Stimulated activated effector memory CD8-positive, alpha-beta T cell treated with anti-CD3 and anti-CD28 coated beads, Interleukin-12 subunit alpha, Interleukin-12 subunit beta, amount 100 ng/mL, for 72 hours (primary cell): ENCODE results near the gene FBXO38.
A peak's percentile ranks its signal among the peaks of the same experiment; 100 is the strongest.

Experiments
- ATAC-seq: fragments of 150-1000 bp; cut with Tn5 transposase; 2 replicates; pipeline ENCODE4 v1.10.0; 2021
- DNase-seq, 2 donors: peaks; one replicate each; pipeline ENCODE4 v3.0.0; 2021 to 2022; ENCODE audit warnings: low spot score in 2 of 2
- H3K27ac Mint-ChIP-seq: one replicate; pipeline ENCODE4 v1.8.0; 2022; ENCODE audit warnings: mild to moderate bottlenecking, mixed read lengths
- H3K36me3 Mint-ChIP-seq: one replicate; pipeline ENCODE4 v1.8.0; 2022; ENCODE audit warnings: mild to moderate bottlenecking, mixed read lengths
- H3K4me1 Mint-ChIP-seq: one replicate; pipeline ENCODE4 v1.8.0; 2022; ENCODE audit warnings: mixed read lengths
- H3K4me3 Mint-ChIP-seq: one replicate; pipeline ENCODE4 v1.8.0; 2022; ENCODE audit warnings: mild to moderate bottlenecking, mixed read lengths
- H3K9me3 Mint-ChIP-seq: one replicate; pipeline ENCODE4 v1.8.0; 2022; ENCODE audit warnings: mixed read lengths

The FBXO38 gene

DNA sequence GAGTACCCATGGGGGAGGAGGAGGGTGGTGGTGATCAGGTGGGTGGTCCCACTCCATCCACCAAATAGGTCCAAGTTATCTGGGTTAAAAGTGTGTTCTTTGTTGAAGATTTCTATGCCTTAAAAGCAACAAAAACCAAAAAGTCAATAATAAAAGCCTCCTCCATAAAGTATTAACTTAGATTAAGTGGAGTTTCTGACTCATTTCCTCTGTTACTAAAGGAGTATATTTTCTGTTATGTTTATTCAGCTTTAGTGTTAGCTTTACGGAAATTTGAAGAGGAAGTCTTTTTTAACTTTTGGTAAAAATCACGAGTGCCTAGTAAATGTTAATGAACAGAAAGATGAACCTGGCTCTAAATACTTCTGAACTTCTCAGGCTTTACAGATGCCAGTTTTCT lies 17.8 kb downstream of the FBXO38 start:
- ATAC-seq (no peak), DNase-seq (no peak)
- Mint-ChIP-seq H3K4me1 (peaks cover 42% of the 10 kb centered on the region), H3K27ac (peak overlapping the region; percentile 79), H3K36me3 (peaks cover 100% of the 10 kb centered on the region), H3K9me3 (no peaks in the 10 kb centered on the region), H3K4me3 (no peak overlapping the region)

DNA sequence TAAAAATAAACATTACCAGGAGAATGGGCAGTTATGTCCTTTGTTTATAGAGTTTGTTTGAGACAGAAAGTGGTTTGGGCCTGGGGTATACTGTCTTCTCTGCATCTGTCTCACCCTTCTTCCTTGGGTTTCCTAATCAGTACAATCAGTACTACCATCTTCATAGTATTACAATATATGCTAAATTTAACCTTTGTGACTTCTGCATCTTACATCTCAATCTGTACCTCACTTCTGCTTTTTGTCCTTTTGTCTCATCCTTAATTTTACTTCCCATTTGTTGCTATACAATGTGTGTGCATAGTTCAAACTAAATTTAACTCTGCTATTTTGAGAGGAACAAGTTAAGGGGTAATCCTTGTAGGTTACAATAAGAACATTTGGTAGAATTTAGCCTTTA lies 19.6 kb downstream of the FBXO38 start:
- Mint-ChIP-seq H3K36me3 (peaks cover 100% of the 10 kb centered on the region), H3K27ac (peak overlapping the region; percentile 24), H3K4me3 (no peak overlapping the region), H3K4me1 (peaks cover 42% of the 10 kb centered on the region), H3K9me3 (no peaks in the 10 kb centered on the region)
- no peak for ATAC-seq
- DNase-seq: no peak

DNA sequence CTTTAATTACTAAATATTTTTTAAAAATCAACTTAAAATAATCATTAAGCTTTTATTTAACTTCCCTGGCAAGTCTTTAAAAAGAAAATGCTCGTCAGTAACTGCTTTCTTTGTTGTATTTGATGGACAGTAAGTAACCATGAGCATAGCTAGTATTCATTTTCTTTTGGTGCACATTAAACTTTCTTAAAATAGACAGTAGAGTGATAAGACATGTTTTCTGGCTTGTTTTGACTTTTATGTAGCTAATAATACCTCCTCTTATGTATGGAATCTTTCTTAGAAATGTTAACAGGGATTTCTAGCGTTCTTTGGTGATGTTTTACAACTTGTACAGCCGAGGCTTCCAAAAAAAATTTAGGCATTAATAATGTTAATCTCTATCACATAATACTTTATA lies 22.6 kb downstream of the FBXO38 start:
- H3K36me3 Mint-ChIP-seq: peaks cover 100% of the 10 kb centered on the region
- DNase-seq (no peak), ATAC-seq (no peak)
- H3K4me1 Mint-ChIP-seq: peaks cover 29% of the 10 kb centered on the region
- no peak overlapping the region for H3K4me3 Mint-ChIP-seq
- H3K9me3 Mint-ChIP-seq: no peaks in the 10 kb centered on the region
- H3K27ac Mint-ChIP-seq: no peak overlapping the region

DNA sequence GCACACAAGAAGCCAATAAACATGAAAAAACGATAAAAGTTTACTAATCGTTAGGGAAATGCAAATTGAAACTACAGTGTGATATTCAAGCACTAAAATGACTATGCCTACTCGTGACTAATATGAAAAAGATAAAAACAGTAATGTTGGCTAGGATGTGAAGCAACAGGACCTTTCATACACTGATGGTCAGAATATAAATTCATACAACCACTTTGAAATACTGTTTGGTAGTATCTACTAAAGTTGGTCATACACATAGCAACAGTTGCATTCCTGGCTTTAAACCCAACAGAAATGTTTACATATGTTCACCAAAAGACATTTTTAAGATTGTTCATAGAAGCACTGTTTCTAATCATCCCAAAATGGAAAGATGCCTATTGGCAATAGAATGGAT lies 24.3 kb downstream of the FBXO38 start:
- H3K9me3 Mint-ChIP-seq: no peaks in the 10 kb centered on the region
- H3K27ac Mint-ChIP-seq: peak overlapping the region; percentile 57
- peak; percentile 87 for ATAC-seq
- peaks cover 100% of the 10 kb centered on the region for H3K36me3 Mint-ChIP-seq
- DNase-seq: no peak
- H3K4me3 Mint-ChIP-seq: no peak overlapping the region
- H3K4me1 Mint-ChIP-seq: peaks cover 30% of the 10 kb centered on the region

DNA sequence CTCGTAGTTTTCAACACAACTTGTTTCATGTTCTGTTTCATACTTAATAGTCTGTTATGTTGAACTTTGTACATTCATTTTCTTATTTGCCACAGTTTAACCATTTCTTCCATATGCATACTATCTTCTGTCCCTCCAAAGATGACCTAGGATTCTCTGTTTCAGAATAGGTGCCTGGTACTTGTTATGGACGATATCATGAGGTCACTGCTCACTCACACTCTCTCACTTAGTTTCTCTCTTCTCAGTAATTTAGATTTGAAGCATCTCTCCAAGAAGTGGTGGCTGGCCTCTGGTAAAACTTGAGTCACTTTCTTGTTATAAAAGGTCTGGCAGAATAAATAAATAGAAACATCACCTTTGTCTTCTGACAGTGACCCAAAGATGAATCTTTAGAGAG lies 28.4 kb downstream of the FBXO38 start:
- ATAC-seq (peak; percentile 85), DNase-seq (no peak)
- H3K36me3 Mint-ChIP-seq: peaks cover 100% of the 10 kb centered on the region
- H3K27ac Mint-ChIP-seq: peak overlapping the region; percentile 39
- no peak overlapping the region for H3K4me3 Mint-ChIP-seq
- H3K4me1 Mint-ChIP-seq: peaks cover 15% of the 10 kb centered on the region
- H3K9me3 Mint-ChIP-seq: no peaks in the 10 kb centered on the region

DNA sequence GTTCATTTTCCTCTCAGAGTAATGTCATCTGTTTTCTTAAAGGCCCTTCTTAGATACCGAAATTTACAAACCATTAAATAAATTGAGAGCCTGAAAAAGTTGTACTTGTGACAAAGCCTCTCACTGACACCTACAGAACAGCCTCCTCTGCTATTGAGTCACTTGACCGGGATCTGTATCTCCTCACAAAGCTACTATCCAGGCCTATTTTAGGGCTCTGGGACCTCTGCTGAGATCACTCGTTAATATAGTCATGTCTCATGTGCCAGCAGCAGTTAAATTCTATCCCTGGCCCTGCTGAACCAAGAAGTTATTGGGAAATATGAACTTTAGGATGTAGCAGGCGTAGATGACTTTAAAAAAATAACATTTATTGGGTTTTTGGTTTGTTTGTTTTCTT lies 31.1 kb downstream of the FBXO38 start:
- H3K27ac Mint-ChIP-seq: peak overlapping the region; percentile 73
- H3K36me3 Mint-ChIP-seq: peaks cover 100% of the 10 kb centered on the region
- peaks cover 14% of the 10 kb centered on the region for H3K4me1 Mint-ChIP-seq
- H3K9me3 Mint-ChIP-seq: no peaks in the 10 kb centered on the region
- DNase-seq (no peak), ATAC-seq (no peak)
- H3K4me3 Mint-ChIP-seq: no peak overlapping the region

DNA sequence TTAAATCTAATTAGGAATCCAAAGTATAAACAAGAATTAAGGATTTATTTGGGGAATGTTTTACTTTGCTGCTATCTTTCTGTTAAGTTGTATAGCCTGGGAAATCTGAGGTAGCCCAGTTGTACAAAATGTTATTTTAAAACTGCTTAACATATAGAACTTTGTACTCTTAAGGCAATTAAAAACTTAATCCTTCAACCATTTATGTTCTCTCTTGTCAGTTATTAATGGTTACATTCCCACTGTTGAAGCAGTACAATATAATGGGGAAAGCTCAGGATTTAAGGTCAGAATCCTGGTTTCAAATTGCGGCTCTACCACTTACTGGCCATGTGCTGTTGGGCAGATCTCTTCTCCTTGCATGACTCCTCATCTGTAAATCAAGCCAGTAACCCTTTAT lies 32.7 kb downstream of the FBXO38 start:
- Mint-ChIP-seq H3K27ac (peak overlapping the region; percentile 62), H3K4me1 (peaks cover 14% of the 10 kb centered on the region), H3K36me3 (peaks cover 100% of the 10 kb centered on the region), H3K4me3 (no peak overlapping the region), H3K9me3 (no peaks in the 10 kb centered on the region)
- ATAC-seq (no peak), DNase-seq (no peak)

DNA sequence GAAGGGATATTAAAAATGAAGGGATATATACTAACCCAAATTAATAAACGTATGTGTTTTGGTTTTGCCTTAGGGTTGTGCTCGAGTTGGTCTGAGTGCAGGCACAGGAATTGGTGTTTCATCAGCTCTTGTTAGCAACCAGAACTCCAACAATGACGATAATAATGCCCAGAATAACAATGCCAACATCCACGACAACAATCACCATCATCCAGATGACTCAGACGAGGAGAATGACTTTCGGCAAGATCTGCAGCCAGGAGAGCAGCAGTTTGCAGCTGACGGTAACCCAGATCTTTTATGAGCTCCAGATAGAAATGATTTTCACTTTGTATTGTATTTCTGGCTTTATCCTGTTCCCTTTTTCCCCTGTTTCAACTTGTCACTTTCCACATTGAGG lies 33.2 kb downstream of the FBXO38 start:
- Mint-ChIP-seq H3K4me1 (peaks cover 16% of the 10 kb centered on the region), H3K9me3 (no peaks in the 10 kb centered on the region), H3K36me3 (peaks cover 100% of the 10 kb centered on the region), H3K4me3 (no peak overlapping the region), H3K27ac (peak overlapping the region; percentile 62)
- ATAC-seq: no peak
- no peak for DNase-seq

DNA sequence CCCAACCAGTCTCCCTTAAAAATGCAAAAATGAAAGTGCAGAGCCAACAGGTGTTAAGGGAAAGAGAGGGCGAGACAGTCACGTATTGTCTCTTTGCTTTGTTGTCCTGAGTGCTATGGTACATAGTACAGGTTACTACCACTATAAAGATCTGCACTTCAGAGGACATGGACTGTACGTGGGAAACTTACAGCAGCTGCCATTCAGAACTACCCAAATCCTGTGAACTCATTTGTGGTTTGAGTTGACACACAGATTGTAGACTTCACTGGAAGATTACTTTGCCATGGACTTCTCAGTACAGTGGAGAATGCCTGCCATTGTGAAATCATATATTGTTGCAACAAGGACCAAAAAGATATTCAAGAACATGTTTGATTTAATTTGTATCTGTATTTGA lies 34.8 kb downstream of the FBXO38 start:
- DNase-seq (no peak), ATAC-seq (no peak)
- H3K36me3 Mint-ChIP-seq: peaks cover 100% of the 10 kb centered on the region
- no peaks in the 10 kb centered on the region for H3K9me3 Mint-ChIP-seq
- H3K27ac Mint-ChIP-seq: peak overlapping the region; percentile 23
- peaks cover 15% of the 10 kb centered on the region for H3K4me1 Mint-ChIP-seq
- no peak overlapping the region for H3K4me3 Mint-ChIP-seq

DNA sequence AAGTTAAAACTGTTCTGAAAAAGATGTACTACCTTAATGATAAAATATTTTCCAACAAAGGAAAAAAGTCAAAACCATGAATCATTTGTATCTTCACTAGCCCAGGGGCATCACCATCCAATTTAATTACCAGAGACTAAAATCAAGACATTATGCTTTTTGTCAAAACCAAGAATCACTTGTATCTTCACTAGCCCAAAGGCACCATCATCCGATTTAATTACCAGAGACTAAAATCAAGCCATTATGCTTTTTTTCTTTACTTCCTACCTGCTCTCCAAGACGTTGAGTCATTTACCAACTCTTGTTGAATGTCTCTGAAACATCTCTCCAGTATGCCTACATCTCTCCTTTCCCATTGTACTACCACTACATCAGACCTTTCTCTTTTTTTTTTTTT lies 37.9 kb downstream of the FBXO38 start:
- no peak for DNase-seq
- H3K9me3 Mint-ChIP-seq: no peaks in the 10 kb centered on the region
- peak overlapping the region; percentile 64 for H3K27ac Mint-ChIP-seq
- H3K36me3 Mint-ChIP-seq: peaks cover 100% of the 10 kb centered on the region
- H3K4me1 Mint-ChIP-seq: peaks cover 15% of the 10 kb centered on the region
- ATAC-seq: no peak
- no peak overlapping the region for H3K4me3 Mint-ChIP-seq

DNA sequence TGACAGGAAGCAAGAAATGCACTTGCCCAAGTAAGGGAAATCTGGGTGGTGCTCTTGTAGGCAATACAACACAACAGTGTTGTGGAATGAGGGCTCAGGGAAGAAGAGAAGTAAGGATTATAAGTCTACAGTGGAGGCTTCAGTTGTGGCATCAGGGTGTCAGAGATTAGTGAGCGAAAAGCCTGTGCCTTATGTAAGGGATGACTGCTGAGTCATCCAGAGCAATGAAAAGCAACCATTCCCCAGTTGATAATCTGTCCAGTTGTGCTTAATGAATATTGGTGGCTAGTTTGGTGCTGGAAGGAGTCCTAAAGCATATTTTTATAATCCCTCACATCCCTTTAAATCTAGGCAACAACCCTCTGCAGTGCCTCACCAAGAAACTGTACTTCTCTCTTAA lies 42.0 kb downstream of the FBXO38 start:
- Mint-ChIP-seq H3K4me3 (no peak overlapping the region), H3K36me3 (peaks cover 100% of the 10 kb centered on the region), H3K27ac (peak overlapping the region; percentile 13), H3K9me3 (no peaks in the 10 kb centered on the region), H3K4me1 (peaks cover 17% of the 10 kb centered on the region)
- ATAC-seq (no peak), DNase-seq (no peak)

DNA sequence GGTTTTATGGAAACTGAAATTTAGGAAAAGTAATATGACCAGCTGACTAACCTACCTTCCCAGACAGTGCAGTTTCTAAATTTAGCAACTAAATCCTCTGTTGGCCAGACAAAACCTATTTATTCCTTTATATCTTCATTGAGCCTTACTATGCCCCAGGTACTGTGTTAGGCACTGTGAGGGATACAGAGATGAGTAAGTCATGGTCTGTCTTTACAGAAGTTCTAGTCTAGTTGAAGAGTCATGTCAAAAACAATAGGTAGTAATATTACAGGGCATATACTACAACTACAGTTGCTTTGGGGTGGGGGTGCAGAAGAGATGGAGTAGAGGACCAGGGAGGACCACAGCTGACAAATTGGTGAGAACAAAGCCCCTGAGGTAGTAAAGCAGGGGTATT lies 42.8 kb downstream of the FBXO38 start:
- Mint-ChIP-seq H3K36me3 (peaks cover 100% of the 10 kb centered on the region), H3K4me3 (no peak overlapping the region), H3K4me1 (peaks cover 17% of the 10 kb centered on the region), H3K27ac (peak overlapping the region; percentile 9), H3K9me3 (no peaks in the 10 kb centered on the region)
- no peak for ATAC-seq
- DNase-seq: no peak

DNA sequence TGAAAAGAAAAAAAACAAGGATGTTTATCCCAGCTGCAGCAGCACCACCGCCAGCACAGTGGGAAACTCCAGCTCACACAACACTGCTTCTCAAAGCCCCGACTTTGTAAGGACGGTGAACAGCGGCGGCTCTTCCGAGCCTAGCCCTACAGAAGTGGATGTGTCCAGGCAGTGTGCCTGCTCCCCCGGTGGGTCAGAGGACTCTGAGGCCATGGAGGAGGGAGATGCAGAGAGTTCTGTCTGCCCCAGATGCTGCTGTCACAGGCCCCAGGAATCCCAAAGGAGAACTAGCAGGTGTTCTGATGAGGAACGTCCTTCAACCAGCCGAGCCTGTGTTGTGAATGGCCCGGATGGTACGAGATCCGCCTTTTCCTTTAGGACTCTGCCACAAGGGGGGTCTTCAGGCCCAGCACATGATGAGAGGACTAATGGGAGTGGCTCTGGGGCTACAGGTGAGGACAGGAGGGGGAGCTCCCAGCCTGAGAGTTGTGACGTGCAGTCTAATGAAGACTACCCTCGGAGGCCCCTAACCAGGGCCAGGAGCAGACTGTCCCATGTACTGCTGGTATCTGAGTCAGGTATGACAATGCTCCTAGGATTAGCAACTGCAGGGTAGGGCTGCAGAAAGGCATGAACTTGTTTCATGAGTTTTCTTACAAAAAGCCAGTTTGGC lies 43.7 kb downstream of the FBXO38 start:
- H3K4me1 Mint-ChIP-seq: peaks cover 9% of the 10 kb centered on the region
- H3K4me3 Mint-ChIP-seq: no peak overlapping the region
- H3K9me3 Mint-ChIP-seq: no peaks in the 10 kb centered on the region
- DNase-seq (no peak), ATAC-seq (no peak)
- peak overlapping the region; percentile 9 for H3K27ac Mint-ChIP-seq
- H3K36me3 Mint-ChIP-seq: peaks cover 96% of the 10 kb centered on the region

DNA sequence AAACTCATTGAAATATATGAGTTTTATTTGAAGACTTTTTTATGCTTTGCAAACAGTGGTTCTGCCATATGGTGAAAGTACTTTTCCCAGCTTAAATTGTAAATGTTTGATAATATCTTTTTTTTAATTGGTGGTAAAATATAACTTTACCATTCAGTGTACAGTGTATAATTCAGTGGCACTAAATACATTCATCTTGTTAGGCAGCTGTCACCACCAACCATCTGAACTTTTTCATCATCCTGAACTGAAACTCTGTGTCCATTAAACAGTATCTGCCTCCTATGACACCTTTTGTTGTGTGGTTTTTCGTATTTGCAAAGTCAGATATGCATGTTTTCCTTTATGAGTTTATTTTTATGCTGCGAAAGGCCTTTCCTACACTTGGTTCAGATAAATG lies 45.1 kb downstream of the FBXO38 start:
- Mint-ChIP-seq H3K36me3 (peaks cover 96% of the 10 kb centered on the region), H3K4me3 (no peak overlapping the region), H3K27ac (no peak overlapping the region), H3K9me3 (no peaks in the 10 kb centered on the region), H3K4me1 (peaks cover 9% of the 10 kb centered on the region)
- ATAC-seq: no peak
- no peak for DNase-seq

DNA sequence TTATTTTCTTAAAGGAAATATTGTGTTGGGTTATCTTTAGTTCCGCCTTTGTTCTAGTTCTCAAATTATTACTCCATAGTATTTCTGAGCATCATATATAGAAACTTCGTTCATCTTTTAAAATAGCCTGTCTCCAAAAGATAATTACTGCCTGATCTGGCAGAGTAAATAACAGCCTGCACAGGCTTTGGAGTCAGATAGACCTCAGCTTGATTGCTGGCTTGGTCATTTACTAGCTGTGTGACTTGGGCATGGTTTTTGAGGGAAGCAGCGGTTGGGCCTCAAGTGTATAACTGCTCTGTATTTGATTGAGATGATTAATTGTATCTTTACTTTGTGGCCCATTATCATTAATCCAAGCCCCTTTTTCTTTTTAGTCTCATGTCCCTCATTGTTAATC lies 50.1 kb downstream of the FBXO38 start:
- DNase-seq (no peak), ATAC-seq (no peak)
- Mint-ChIP-seq H3K4me1 (peaks cover 8% of the 10 kb centered on the region), H3K4me3 (no peak overlapping the region), H3K9me3 (no peaks in the 10 kb centered on the region), H3K27ac (no peak overlapping the region), H3K36me3 (peaks cover 96% of the 10 kb centered on the region)

DNA sequence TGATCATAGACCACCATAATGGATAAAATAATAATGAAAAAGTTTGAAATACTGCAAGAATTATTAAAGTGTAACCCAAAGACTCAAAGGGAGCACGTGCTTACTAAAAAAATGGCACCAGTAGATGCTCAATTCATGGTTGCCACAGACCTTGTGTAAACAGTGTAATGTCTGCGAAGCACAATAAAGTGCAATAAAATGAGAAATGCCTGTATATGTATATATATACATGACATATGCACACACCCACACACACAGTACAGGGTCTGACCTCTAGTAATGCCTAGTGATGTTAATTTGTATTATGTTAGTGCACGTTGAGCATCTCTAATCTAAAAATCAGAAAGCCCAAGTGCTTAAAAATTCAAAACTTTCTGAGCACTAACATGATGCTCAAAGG lies 52.3 kb downstream of the FBXO38 start:
- Mint-ChIP-seq H3K4me3 (no peak overlapping the region), H3K27ac (no peak overlapping the region), H3K4me1 (no peaks in the 10 kb centered on the region), H3K9me3 (no peaks in the 10 kb centered on the region), H3K36me3 (peaks cover 96% of the 10 kb centered on the region)
- ATAC-seq (no peak), DNase-seq (no peak)

DNA sequence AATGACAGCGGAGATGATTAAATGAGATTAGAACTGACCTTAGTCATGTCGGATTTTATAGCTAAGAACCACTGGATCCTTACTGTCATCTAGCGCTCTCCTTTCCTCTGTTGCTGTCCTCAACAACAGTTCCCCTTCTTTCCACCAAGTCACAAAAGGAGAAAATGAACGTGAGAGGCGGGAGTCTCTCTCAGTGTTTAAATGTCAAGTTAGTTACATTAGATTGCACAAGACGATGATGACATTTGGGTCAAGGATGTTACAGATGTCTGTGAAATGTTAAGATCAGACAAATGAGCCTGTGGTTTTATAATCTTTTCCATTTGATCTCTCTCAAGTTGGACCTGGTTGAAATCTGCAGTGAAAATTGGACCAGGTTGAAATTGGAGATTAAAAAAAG lies 53.5 kb downstream of the FBXO38 start:
- ATAC-seq: no peak
- Mint-ChIP-seq H3K4me3 (no peak overlapping the region), H3K4me1 (no peaks in the 10 kb centered on the region), H3K36me3 (peaks cover 98% of the 10 kb centered on the region), H3K9me3 (no peaks in the 10 kb centered on the region), H3K27ac (peak overlapping the region; percentile 6)
- no peak for DNase-seq
